HG02885 (cell line): ENCODE results near the gene CCDC102B.
"Not testable (repeated sequence)": the region's sequence is repeated elsewhere in the genome, so short reads cannot be mapped to it uniquely, and the experiment has no call there.

Source experiments
- ATAC-seq: cut with Tn5 transposase; IDR thresholded peaks from one replicate; pipeline ENCODE4 v1.9.1; 2021; ENCODE audit warnings: mild to moderate bottlenecking; ENCODE audit not compliant: unreplicated experiment, poor library complexity

Gene CCDC102B

GRCh38 chr18:68960355-68960754, 162.5 kb downstream of the CCDC102B start:
- ATAC-seq = no peak

GRCh38 chr18:68962623-68963022, 164.7 kb downstream of the CCDC102B start:
- no peak for ATAC-seq

- no peak for ATAC-seq
These were observed 167.9 kb downstream of the CCDC102B start for GRCh38 chr18:68965817-68966216.

- ATAC-seq = no peak
These were observed 171.1 kb downstream of the CCDC102B start for GRCh38 chr18:68969027-68969426.

GRCh38 chr18:68972176-68972575, 174.3 kb downstream of the CCDC102B start:
- ATAC-seq = no peak

GRCh38 chr18:68979737-68980136, 181.9 kb downstream of the CCDC102B start:
- ATAC-seq = no peak

- no peak for ATAC-seq
These were observed 185.2 kb downstream of the CCDC102B start for GRCh38 chr18:68983126-68983525.

- no peak for ATAC-seq
These were observed 186.5 kb downstream of the CCDC102B start for GRCh38 chr18:68984342-68984741.

GRCh38 chr18:68985172-68985820, 187.4 kb downstream of the CCDC102B start:
- ATAC-seq = no peak

- peak; percentile 70 for ATAC-seq
These were observed 193.4 kb downstream of the CCDC102B start for GRCh38 chr18:68991286-68991685.

GRCh38 chr18:68992719-68993482, 195.0 kb downstream of the CCDC102B start:
- ATAC-seq = no peak

GRCh38 chr18:68995675-68996074, 197.8 kb downstream of the CCDC102B start:
- ATAC-seq = no peak

GRCh38 chr18:68997845-68998244, 200.0 kb downstream of the CCDC102B start:
- ATAC-seq = no peak

- ATAC-seq = no peak
These were observed 202.5 kb downstream of the CCDC102B start for GRCh38 chr18:69000366-69000765.

GRCh38 chr18:69002233-69002632, 204.4 kb downstream of the CCDC102B start:
- ATAC-seq = peak; percentile 65

GRCh38 chr18:69006212-69006611, 208.3 kb downstream of the CCDC102B start:
- ATAC-seq = not testable (repeated sequence)

- ATAC-seq = no peak
These were observed 210.7 kb downstream of the CCDC102B start for GRCh38 chr18:69008538-69008937.

GRCh38 chr18:69021211-69021805, 223.4 kb downstream of the CCDC102B start:
- ATAC-seq = no peak

- ATAC-seq = no peak
These were observed 224.5 kb downstream of the CCDC102B start for GRCh38 chr18:69022426-69022825.

- no peak for ATAC-seq
These were observed 233.7 kb downstream of the CCDC102B start for GRCh38 chr18:69031571-69031970.

- no peak for ATAC-seq
These were observed 234.1 kb downstream of the CCDC102B start for GRCh38 chr18:69032009-69032408.
